Measurements from ENCODE around the gene MAN1C1.

DNA sequence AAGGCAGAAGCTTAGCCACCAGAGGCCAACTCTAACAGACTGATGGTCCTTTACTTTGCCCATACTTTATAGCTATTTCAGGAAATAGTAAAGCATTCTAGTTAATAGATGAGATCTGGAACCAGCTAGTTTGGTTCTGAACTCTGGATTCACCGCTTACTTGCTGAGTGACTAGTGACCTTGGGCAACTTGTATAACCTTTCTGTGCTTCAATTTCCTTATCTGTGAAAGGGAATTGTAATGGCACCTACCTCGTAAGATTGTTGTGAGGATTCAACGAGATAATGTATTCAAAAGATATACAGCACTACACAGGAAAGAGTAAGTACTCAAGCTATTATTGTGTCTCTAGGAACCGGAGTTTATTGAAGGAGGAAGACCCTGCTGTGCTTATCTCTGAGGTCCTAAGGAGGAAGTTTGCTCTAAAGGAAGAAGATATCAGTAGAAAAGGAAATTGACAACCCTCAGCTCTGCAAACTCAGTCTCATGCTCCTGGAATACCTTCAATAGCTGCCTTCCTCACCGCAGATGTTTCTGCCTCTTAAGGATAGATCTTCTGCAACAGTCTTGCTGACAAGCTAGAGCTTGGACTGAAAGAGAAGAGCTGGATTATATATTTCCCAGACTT, 215.1 kb downstream of the MAN1C1 start:
- no peak for TF ChIP-seq EZH2 (IDR thresholded peaks at IDR 0.05; ENCODE audit: low read length, missing control alignments)
- TF ChIP-seq, protein P1, sequence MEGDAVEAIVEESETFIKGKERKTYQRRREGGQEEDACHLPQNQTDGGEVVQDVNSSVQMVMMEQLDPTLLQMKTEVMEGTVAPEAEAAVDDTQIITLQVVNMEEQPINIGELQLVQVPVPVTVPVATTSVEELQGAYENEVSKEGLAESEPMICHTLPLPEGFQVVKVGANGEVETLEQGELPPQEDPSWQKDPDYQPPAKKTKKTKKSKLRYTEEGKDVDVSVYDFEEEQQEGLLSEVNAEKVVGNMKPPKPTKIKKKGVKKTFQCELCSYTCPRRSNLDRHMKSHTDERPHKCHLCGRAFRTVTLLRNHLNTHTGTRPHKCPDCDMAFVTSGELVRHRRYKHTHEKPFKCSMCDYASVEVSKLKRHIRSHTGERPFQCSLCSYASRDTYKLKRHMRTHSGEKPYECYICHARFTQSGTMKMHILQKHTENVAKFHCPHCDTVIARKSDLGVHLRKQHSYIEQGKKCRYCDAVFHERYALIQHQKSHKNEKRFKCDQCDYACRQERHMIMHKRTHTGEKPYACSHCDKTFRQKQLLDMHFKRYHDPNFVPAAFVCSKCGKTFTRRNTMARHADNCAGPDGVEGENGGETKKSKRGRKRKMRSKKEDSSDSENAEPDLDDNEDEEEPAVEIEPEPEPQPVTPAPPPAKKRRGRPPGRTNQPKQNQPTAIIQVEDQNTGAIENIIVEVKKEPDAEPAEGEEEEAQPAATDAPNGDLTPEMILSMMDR (conservative IDR thresholded peaks at IDR 0.05 in 1 of 2, IDR thresholded peaks at IDR 0.05 in 1 of 2; ENCODE audit: low read depth in 1 of 2, low read length in 2 of 2) = no peak

Data from fibroblast of lung (primary cell).